A673 (cell line): ENCODE data around the gene CTIF. TPM values are rescaled to one million over a fixed set of nuclear protein-coding genes. Genes with fewer than 3 reads are reported as not detected.

Experiments used
- BruUV-seq: library from RNA; stranded (reverse); fragments of 400-500 nt; replicated peaks from 2 replicates; lab custom pipeline; 2021; lab: Mats Ljungman, UMichigan
- CTCF ChIA-PET: fragments of 300-600 bp; sonication (Branson Sonifier 250); formaldehyde crosslinking; loops from one replicate; lab custom pipeline; 2022; ENCODE audit warnings: antibody characterized with exemption; lab: Charles Lee
- POLR2A ChIA-PET: fragments of 300-600 bp; sonication (Branson Sonifier 250); formaldehyde crosslinking; loops from one replicate; lab custom pipeline; 2022; ENCODE audit warnings: antibody characterized with exemption; ENCODE audit not compliant: low non-redundant PET; lab: Charles Lee
- DNase-seq: peaks from one replicate; pipeline ENCODE4 v3.0.0-alpha.2; 2015; ENCODE audit warnings: low spot score
- H3K27ac ChIP-seq: fragments of 200-600 bp; sonication (generic); 2 replicates; pipeline ENCODE4 v1.5.1; 2016; ENCODE audit warnings: mixed run types, low read depth, mild to moderate bottlenecking, mixed read lengths, antibody characterized with exemption, low read length; ENCODE audit not compliant: poor library complexity, severe bottlenecking
- H3K27me3 ChIP-seq: fragments of 200-600 bp; sonication (generic); replicated peaks from 2 replicates; pipeline ENCODE4 v1.6.1; 2017; ENCODE audit warnings: mixed run types, low read depth, mild to moderate bottlenecking, mixed read lengths, antibody characterized with exemption, low read length; ENCODE audit not compliant: insufficient read depth, poor library complexity
- H3K36me3 ChIP-seq: fragments of 200-600 bp; sonication (generic); 2 replicates; pipeline ENCODE4 v1.6.1; 2016; ENCODE audit warnings: mixed run types, mild to moderate bottlenecking, mixed read lengths, antibody characterized with exemption, low read length; ENCODE audit not compliant: insufficient read depth, poor library complexity, severe bottlenecking
- H3K4me1 ChIP-seq: fragments of 200-600 bp; sonication (generic); 2 replicates; pipeline ENCODE4 v1.6.1; 2017; ENCODE audit warnings: mixed run types, mild to moderate bottlenecking, mixed read lengths, antibody characterized with exemption, low read length; ENCODE audit not compliant: insufficient read depth, poor library complexity, severe bottlenecking
- H3K4me3 ChIP-seq: fragments of 200-600 bp; sonication (generic); 2 replicates; pipeline ENCODE4 v1.5.1; 2016; ENCODE audit warnings: low read depth, mixed run types, mild to moderate bottlenecking, mixed read lengths, low read length; ENCODE audit not compliant: poor library complexity, severe bottlenecking
- H3K9me3 ChIP-seq: fragments of 200-600 bp; sonication (generic); 2 replicates; pipeline ENCODE4 v1.6.1; 2016; ENCODE audit warnings: mixed run types, low read depth, mild to moderate bottlenecking, mixed read lengths, antibody characterized with exemption, low read length; ENCODE audit not compliant: poor library complexity, severe bottlenecking
- EZH2 ChIP-seq: fragments of 200-600 bp; sonication (generic); IDR thresholded peaks from 2 replicates; pipeline ENCODE4 v1.6.1; 2017; ENCODE audit warnings: borderline replicate concordance, low read depth, mild to moderate bottlenecking, mixed read lengths, antibody characterized with exemption, low read length; ENCODE audit not compliant: poor library complexity, severe bottlenecking
- intact Hi-C: fragments of 100-400 bp; cut with micrococcal nuclease; formaldehyde crosslinking; loops from one replicate; pipeline ENCODE4 v1.10.0; 2022; ENCODE audit not compliant: unreplicated experiment
- total RNA-seq: library from RNA; stranded (reverse); gene quantifications from 2 replicates; pipeline ENCODE4 v1.2.3, GENCODE V29; 2021
- TF ChIP-seq, protein P1 (sequence below): fragments of 300-800, 200-600 bp; sonication (generic); conservative IDR thresholded peaks from 2 replicates; pipeline ENCODE4 v1.5.1; 2017; ENCODE audit warnings: low read depth, mild to moderate bottlenecking, antibody characterized with exemption, low read length, moderate library complexity, mixed read lengths

CTIF gene
- total RNA-seq, 1 experiment from 2014 or later: 23.5 TPM

DNA sequence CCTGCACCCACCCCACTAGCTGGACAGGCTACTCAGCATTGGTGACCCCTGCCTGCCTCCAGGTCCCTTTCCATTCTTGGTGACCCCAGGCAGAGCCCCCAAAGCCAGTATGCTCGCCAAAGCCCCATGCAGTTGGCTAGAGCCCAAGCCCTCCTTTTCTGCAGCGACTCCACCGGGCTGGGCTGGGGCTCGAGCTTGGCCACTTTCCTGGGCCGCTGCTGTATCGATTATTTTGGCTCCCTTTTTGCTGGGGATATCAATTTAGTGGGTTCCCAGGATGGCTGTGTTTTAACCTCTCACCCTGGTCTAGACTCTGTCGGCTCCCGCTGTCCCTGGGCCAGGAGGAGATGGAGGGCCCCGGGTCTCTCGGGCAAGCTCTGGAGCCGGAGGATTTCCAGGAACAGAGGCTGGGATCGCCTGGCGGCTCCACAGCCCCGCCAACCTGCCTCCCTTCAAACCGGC is 335.9 kb downstream of the CTIF start:
- no peak overlapping the region for H3K27ac ChIP-seq
- no peaks in the 10 kb centered on the region for H3K4me1 ChIP-seq
- TF ChIP-seq EZH2: no peak
- TF ChIP-seq, protein P1, sequence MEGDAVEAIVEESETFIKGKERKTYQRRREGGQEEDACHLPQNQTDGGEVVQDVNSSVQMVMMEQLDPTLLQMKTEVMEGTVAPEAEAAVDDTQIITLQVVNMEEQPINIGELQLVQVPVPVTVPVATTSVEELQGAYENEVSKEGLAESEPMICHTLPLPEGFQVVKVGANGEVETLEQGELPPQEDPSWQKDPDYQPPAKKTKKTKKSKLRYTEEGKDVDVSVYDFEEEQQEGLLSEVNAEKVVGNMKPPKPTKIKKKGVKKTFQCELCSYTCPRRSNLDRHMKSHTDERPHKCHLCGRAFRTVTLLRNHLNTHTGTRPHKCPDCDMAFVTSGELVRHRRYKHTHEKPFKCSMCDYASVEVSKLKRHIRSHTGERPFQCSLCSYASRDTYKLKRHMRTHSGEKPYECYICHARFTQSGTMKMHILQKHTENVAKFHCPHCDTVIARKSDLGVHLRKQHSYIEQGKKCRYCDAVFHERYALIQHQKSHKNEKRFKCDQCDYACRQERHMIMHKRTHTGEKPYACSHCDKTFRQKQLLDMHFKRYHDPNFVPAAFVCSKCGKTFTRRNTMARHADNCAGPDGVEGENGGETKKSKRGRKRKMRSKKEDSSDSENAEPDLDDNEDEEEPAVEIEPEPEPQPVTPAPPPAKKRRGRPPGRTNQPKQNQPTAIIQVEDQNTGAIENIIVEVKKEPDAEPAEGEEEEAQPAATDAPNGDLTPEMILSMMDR: no peak
- no TSS peak for BruUV-seq
- no peaks in the 10 kb centered on the region for H3K9me3 ChIP-seq
- intact Hi-C loops: no loop called here
- no peak for DNase-seq
- ChIA-PET POLR2A (no interaction called here), CTCF (no interaction called here)
- no peaks in the 10 kb centered on the region for H3K27me3 ChIP-seq
- H3K36me3 ChIP-seq: no peaks in the 10 kb centered on the region
- H3K4me3 ChIP-seq: no peak overlapping the region

DNA sequence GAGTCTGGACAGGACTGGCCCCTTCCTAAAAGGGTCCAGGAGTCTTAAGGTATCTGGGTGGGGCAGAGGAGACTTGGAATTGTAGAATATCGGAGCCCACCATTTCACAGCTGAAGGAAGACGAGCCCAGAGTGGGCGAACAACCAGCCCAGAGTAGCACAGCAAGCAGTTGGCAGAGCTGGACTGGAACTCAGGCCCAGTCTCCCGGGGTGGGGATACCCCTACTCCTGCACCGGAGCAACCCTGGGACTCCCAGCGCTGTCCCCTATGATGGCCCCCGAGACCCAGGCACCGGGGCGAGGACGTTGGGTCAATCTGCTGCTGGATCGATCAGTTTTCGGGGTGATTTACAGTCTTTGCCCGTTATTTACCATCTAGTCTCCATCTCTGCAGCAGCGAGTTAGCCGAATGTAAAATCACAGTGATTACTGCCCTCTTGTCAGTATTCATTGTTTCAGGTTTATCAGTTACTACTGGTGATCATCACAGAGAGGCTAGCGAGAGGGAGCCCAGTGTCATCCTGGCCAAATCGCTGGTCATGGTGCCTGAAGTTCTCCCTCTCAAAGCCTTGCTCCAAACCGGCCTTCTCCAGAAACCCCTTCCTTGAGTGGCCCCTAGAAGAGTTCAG is 336.6 kb downstream of the CTIF start:
- Histone ChIP-seq H3K4me3 (no peak overlapping the region), H3K9me3 (no peaks in the 10 kb centered on the region), H3K36me3 (no peaks in the 10 kb centered on the region), H3K27ac (no peak overlapping the region), H3K27me3 (no peaks in the 10 kb centered on the region), H3K4me1 (no peaks in the 10 kb centered on the region)
- ChIA-PET POLR2A (no interaction called here), CTCF (no interaction called here)
- no peak for DNase-seq
- BruUV-seq: no TSS peak
- TF ChIP-seq, protein P1: no peak
- TF ChIP-seq EZH2: no peak
- intact Hi-C loops: no loop called here

DNA sequence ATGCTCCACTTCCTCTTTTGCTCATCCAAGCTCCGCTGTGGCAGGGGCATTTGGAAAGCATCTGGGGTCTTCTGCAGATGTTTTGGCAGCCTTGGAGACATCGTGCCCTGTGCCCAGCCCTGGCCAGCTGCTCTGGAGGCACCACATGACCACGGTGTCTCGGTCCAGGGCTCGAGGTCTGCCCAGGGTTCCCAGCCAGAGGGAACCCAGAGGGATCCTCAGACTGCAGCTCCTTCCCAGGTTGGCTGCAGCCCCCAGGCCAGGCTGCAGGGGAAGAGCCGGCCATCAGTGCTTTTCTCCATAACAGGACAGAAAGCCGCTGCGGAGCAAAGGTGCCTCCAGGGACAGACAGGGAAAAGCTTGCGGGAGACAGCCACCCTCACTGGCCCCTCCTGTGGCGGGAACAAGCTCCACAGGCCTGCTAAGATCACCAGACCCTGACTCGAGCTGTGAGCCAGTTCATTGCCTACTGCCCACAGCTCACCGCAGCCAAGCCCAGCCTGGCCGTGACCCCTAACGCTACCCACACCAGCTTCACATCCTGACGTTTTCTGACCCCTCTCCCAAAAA is 337.2 kb downstream of the CTIF start:
- no peaks in the 10 kb centered on the region for H3K36me3 ChIP-seq
- BruUV-seq: no TSS peak
- DNase-seq: no peak
- no peak overlapping the region for H3K27ac ChIP-seq
- ChIA-PET CTCF (no interaction called here), POLR2A (no interaction called here)
- no peaks in the 10 kb centered on the region for H3K4me1 ChIP-seq
- no peaks in the 10 kb centered on the region for H3K27me3 ChIP-seq
- TF ChIP-seq EZH2: no peak
- TF ChIP-seq, protein P1: no peak
- H3K9me3 ChIP-seq: no peaks in the 10 kb centered on the region
- intact Hi-C loops: no loop called here
- H3K4me3 ChIP-seq: no peak overlapping the region
